Measurements from ENCODE around the gene CARS1. TPM values are rescaled to one million over a fixed set of nuclear protein-coding genes. Genes with fewer than 3 reads are reported as not detected.

The CARS1 gene
- total and polyA plus RNA-seq, 4 donors: 18.8 to 41.4 (median 38.3) TPM

DNA sequence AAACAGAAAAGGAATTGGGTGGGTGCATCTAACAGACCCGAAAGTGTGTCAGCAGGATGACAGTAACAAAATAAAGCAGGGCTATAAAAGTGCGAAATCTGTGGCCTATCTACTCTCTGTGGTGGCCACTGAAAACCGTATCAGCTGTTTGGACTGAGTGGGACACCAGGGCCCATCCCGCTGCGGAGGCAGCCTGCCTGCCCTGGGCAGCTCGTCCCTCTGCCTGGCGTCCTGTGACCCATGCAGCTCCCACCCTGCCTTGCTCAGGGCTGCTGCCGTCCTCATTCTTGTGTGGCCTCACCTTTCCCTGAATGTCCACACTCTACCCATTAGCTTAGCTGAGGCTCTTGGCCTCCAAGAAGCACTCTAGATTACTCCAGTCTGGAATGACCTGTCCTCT lies 30.4 kb downstream of the CARS1 start:
- H3K36me3 ChIP-seq (ENCODE audit: control insufficient read depth in 1 of 2, insufficient read depth in 2 of 2, low read length in 1 of 2): peaks cover 4 to 19% of the 10 kb centered on the region in 2 donors
- intact Hi-C loops (cut with DNase I): no loop called here

GRCh38 chr11:3022982-3023381 lies 34.2 kb downstream of the CARS1 start:
- Histone ChIP-seq H3K36me3 (ENCODE audit: control insufficient read depth in 1 of 2, insufficient read depth in 2 of 2, low read length in 1 of 2) (peaks cover 0 to 9% of the 10 kb centered on the region in 2 donors), H3K4me3 (ENCODE audit: low read length in 2 of 2) (no peak overlapping the region), H3K27me3 (ENCODE audit: control insufficient read depth in 1 of 2, insufficient read depth in 2 of 2, low read length in 1 of 2) (no peaks in the 10 kb centered on the region), H3K27ac (ENCODE audit: low read depth in 1 of 2, low read length in 2 of 2) (no peak overlapping the region), H3K9me3 (ENCODE audit: control insufficient read depth, low read length) (no peaks in the 10 kb centered on the region), H3K4me1 (ENCODE audit: control insufficient read depth in 1 of 2, insufficient read depth in 2 of 2, low read length in 2 of 2) (no peaks in the 10 kb centered on the region)
- intact Hi-C loops (cut with DNase I): no loop called here
- peak in 1 of 2 donors; percentile 67 for DNase-seq
- 14 to 18% methylated on average over 4 of the region's 4 CpGs for WGBS, 2 donors
- ATAC-seq (ENCODE audit: low FRiP score): no peak

More for the DNA sequence above, 30.4 kb downstream of the CARS1 start:
- no peak for ATAC-seq (ENCODE audit: low FRiP score)
- no peaks in the 10 kb centered on the region for H3K9me3 ChIP-seq (ENCODE audit: control insufficient read depth, low read length)
- no peak for DNase-seq
- no peaks in the 10 kb centered on the region for H3K27me3 ChIP-seq (ENCODE audit: control insufficient read depth in 1 of 2, insufficient read depth in 2 of 2, low read length in 1 of 2)
- H3K4me3 ChIP-seq (ENCODE audit: low read length in 2 of 2): no peak overlapping the region
- WGBS, 2 donors: 91 to 92% methylated on average over 8 of the region's 8 CpGs
- H3K27ac ChIP-seq (ENCODE audit: low read depth in 1 of 2, low read length in 2 of 2): no peak overlapping the region
- no peaks in the 10 kb centered on the region for H3K4me1 ChIP-seq (ENCODE audit: control insufficient read depth in 1 of 2, insufficient read depth in 2 of 2, low read length in 2 of 2)

DNA sequence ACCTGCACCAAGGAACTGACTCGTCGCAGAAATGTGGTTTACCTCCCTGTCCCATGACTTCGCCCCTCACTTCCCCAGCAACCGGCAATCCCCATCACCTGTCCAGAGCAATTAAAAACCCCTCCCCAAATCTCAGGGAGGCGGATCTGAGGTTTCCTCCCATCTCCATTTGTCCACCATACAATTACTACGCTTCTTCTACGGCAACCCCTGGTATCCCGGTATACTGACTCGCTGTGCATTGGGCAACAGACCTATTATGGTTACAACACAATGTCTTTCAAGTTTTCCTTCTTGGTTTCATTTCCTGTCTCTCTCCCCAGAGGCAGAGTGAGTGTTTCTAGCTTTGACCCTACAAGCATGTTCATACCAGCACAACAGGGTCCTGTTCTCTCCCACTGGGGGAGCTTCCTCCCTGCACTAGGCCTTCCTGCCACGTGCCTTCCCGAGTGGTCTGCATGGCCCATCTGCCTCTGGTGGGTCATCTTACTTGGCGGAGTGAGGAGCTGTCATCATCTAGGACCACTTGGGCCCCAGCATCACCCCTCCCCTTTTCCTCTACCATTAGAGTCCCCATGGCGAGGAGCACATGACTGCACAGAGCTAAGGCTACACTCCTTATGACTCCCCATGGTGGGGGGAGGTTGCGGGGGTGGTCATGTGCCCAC lies 34.8 kb downstream of the CARS1 start:
- 86 to 90% methylated on average over 14 of the region's 14 CpGs for WGBS, 2 donors
- DNase-seq (peak in 1 of 2 donors; percentile 57), ATAC-seq (ENCODE audit: low FRiP score) (peak; percentile 6)
- no peak overlapping the region for H3K4me3 ChIP-seq (ENCODE audit: low read length in 2 of 2)
- intact Hi-C loops (cut with DNase I): no loop called here
- no peaks in the 10 kb centered on the region for H3K27me3 ChIP-seq (ENCODE audit: control insufficient read depth in 1 of 2, insufficient read depth in 2 of 2, low read length in 1 of 2)
- no peak overlapping the region for H3K27ac ChIP-seq (ENCODE audit: low read depth in 1 of 2, low read length in 2 of 2)
- peaks cover 0 to 9% of the 10 kb centered on the region in 2 donors for H3K36me3 ChIP-seq (ENCODE audit: control insufficient read depth in 1 of 2, insufficient read depth in 2 of 2, low read length in 1 of 2)
- H3K4me1 ChIP-seq (ENCODE audit: control insufficient read depth in 1 of 2, insufficient read depth in 2 of 2, low read length in 2 of 2): no peaks in the 10 kb centered on the region
- H3K9me3 ChIP-seq (ENCODE audit: control insufficient read depth, low read length): no peaks in the 10 kb centered on the region

DNA sequence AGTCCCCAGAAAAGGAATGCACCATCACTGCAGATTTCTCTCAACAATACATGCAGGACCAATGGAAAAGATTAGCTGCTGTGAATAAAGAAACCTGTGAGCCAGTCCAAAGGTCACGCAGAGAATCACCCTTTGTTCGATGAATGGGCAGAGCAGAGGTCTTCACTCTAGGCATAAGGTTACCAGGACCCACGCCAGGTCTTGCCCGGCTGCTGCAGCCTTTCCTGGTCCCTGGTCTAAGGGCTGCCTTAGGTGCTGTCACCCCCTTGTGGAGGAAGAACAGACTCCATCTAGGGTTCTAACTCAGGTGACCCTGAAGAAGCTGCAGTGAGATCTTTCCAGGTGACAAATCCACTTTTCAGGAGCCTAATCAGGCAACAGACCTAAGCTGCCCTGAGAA lies 36.1 kb downstream of the CARS1 start:
- Histone ChIP-seq H3K27me3 (ENCODE audit: control insufficient read depth in 1 of 2, insufficient read depth in 2 of 2, low read length in 1 of 2) (no peaks in the 10 kb centered on the region), H3K36me3 (ENCODE audit: control insufficient read depth in 1 of 2, insufficient read depth in 2 of 2, low read length in 1 of 2) (peaks cover 0 to 4% of the 10 kb centered on the region in 2 donors), H3K4me3 (ENCODE audit: low read length in 2 of 2) (no peak overlapping the region), H3K9me3 (ENCODE audit: control insufficient read depth, low read length) (no peaks in the 10 kb centered on the region), H3K4me1 (ENCODE audit: control insufficient read depth in 1 of 2, insufficient read depth in 2 of 2, low read length in 2 of 2) (no peaks in the 10 kb centered on the region), H3K27ac (ENCODE audit: low read depth in 1 of 2, low read length in 2 of 2) (no peak overlapping the region)
- ATAC-seq (ENCODE audit: low FRiP score) (no peak), DNase-seq (no peak)
- intact Hi-C loops (cut with DNase I): no loop called here
- 50 to 53% methylated on average over 4 of the region's 4 CpGs for WGBS, 2 donors

DNA sequence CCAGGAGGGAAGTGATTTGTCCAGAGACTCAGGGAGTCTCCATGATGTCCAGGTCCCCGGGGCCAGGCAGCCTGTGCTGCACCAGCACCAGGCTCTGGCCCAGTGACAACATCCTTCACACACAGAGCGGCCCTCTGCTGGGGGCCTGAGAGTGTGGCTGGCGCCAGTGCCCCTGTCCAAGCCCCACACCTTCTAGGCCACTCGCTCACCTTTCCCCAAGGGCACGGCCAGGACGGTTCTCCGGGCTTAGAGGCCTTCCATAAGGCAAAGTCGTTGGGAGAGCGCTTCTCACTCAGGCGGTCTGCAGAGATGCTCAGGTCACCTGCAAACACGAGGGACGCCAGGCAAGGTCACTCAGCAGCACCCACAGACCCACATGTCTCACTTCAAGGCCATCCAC lies 37.2 kb downstream of the CARS1 start:
- Histone ChIP-seq H3K27ac (ENCODE audit: low read depth in 1 of 2, low read length in 2 of 2) (no peak overlapping the region), H3K4me3 (ENCODE audit: low read length in 2 of 2) (no peak overlapping the region), H3K27me3 (ENCODE audit: control insufficient read depth in 1 of 2, insufficient read depth in 2 of 2, low read length in 1 of 2) (no peaks in the 10 kb centered on the region), H3K36me3 (ENCODE audit: control insufficient read depth in 1 of 2, insufficient read depth in 2 of 2, low read length in 1 of 2) (peaks cover 0 to 4% of the 10 kb centered on the region in 2 donors), H3K4me1 (ENCODE audit: control insufficient read depth in 1 of 2, insufficient read depth in 2 of 2, low read length in 2 of 2) (no peaks in the 10 kb centered on the region), H3K9me3 (ENCODE audit: control insufficient read depth, low read length) (no peaks in the 10 kb centered on the region)
- 94 to 95% methylated on average over 12 of the region's 12 CpGs for WGBS, 2 donors
- ATAC-seq (ENCODE audit: low FRiP score) (no peak), DNase-seq (no peak)
- intact Hi-C loops (cut with DNase I): no loop called here

- no peaks in the 10 kb centered on the region for H3K4me1 ChIP-seq (ENCODE audit: control insufficient read depth in 1 of 2, insufficient read depth in 2 of 2, low read length in 2 of 2)
- no peaks in the 10 kb centered on the region for H3K27me3 ChIP-seq (ENCODE audit: control insufficient read depth in 1 of 2, insufficient read depth in 2 of 2, low read length in 1 of 2)
- no peak overlapping the region for H3K27ac ChIP-seq (ENCODE audit: low read depth in 1 of 2, low read length in 2 of 2)
- no peaks in the 10 kb centered on the region for H3K9me3 ChIP-seq (ENCODE audit: control insufficient read depth, low read length)
- no peak for DNase-seq
- no peak for ATAC-seq (ENCODE audit: low FRiP score)
- 83% methylated on average over 5 of the region's 5 CpGs for WGBS, 2 donors
- peaks cover 0 to 11% of the 10 kb centered on the region in 2 donors for H3K36me3 ChIP-seq (ENCODE audit: control insufficient read depth in 1 of 2, insufficient read depth in 2 of 2, low read length in 1 of 2)
- intact Hi-C loops (cut with DNase I): no loop called here
- no peak overlapping the region for H3K4me3 ChIP-seq (ENCODE audit: low read length in 2 of 2)
Observed at GRCh38 chr11:3018596-3018995, 38.6 kb downstream of the CARS1 start.

DNA sequence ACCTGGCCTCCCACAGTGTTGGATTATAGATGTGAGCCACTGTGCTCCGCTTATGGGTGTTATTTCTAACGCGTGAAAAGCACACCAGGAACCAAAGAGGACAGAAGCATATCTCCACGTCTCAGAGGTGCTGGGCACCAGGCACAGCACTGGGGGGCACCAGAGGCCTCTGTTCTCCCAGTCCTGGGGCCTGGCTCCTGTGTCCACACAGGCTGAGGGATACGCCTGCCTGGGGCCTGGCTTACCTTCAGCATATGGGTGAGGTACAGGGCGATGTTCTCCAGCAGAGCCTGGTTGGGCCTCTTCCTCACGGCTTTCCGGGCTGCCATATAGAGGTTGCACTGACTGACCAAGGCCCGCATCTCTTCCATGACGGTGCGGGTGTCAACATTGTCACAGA lies 40.4 kb downstream of the CARS1 start:
- Histone ChIP-seq H3K36me3 (ENCODE audit: control insufficient read depth in 1 of 2, insufficient read depth in 2 of 2, low read length in 1 of 2) (peaks cover 2 to 13% of the 10 kb centered on the region in 2 donors), H3K27ac (ENCODE audit: low read depth in 1 of 2, low read length in 2 of 2) (no peak overlapping the region), H3K9me3 (ENCODE audit: control insufficient read depth, low read length) (no peaks in the 10 kb centered on the region), H3K27me3 (ENCODE audit: control insufficient read depth in 1 of 2, insufficient read depth in 2 of 2, low read length in 1 of 2) (no peaks in the 10 kb centered on the region), H3K4me1 (ENCODE audit: control insufficient read depth in 1 of 2, insufficient read depth in 2 of 2, low read length in 2 of 2) (no peaks in the 10 kb centered on the region), H3K4me3 (ENCODE audit: low read length in 2 of 2) (no peak overlapping the region)
- DNase-seq (no peak), ATAC-seq (ENCODE audit: low FRiP score) (no peak)
- intact Hi-C loops (cut with DNase I): no loop called here
- 87 to 90% methylated on average over 11 of the region's 11 CpGs for WGBS, 2 donors

GRCh38 chr11:3015796-3016195 lies 41.4 kb downstream of the CARS1 start:
- no peak overlapping the region for H3K27ac ChIP-seq (ENCODE audit: low read depth in 1 of 2, low read length in 2 of 2)
- no peak overlapping the region for H3K4me3 ChIP-seq (ENCODE audit: low read length in 2 of 2)
- ATAC-seq (ENCODE audit: low FRiP score) (no peak), DNase-seq (no peak)
- 88 to 90% methylated on average over 10 of the region's 10 CpGs for WGBS, 2 donors
- no peaks in the 10 kb centered on the region for H3K4me1 ChIP-seq (ENCODE audit: control insufficient read depth in 1 of 2, insufficient read depth in 2 of 2, low read length in 2 of 2)
- H3K27me3 ChIP-seq (ENCODE audit: control insufficient read depth in 1 of 2, insufficient read depth in 2 of 2, low read length in 1 of 2): no peaks in the 10 kb centered on the region
- H3K36me3 ChIP-seq (ENCODE audit: control insufficient read depth in 1 of 2, insufficient read depth in 2 of 2, low read length in 1 of 2): peaks cover 5 to 17% of the 10 kb centered on the region in 2 donors
- H3K9me3 ChIP-seq (ENCODE audit: control insufficient read depth, low read length): no peaks in the 10 kb centered on the region
- intact Hi-C loops (cut with DNase I): no loop called here

DNA sequence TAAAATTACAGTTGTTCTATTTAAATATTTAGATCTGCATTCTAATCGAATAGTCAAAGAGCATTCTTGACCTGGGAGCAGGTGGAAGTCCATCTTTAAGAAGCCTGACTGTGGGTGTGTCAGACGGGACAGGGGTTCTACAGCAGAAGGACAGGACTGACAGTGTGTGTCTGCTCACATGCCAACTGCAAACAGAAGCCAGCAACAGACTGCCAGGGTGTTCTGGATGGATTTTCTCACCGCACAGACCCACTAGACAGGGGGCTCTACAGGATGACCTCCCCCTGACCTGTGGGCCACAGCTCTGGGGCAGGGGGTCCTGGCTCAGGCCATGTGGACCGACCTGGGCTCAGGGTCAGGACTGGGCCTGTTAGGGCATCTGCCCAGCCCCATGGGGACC lies 42.3 kb downstream of the CARS1 start:
- 86 to 92% methylated on average over 4 of the region's 4 CpGs for WGBS, 2 donors
- no peak for ATAC-seq (ENCODE audit: low FRiP score)
- peak in 1 of 2 donors; percentile 50 for DNase-seq
- Histone ChIP-seq H3K36me3 (ENCODE audit: control insufficient read depth in 1 of 2, insufficient read depth in 2 of 2, low read length in 1 of 2) (peaks cover 5 to 17% of the 10 kb centered on the region in 2 donors), H3K4me1 (ENCODE audit: control insufficient read depth in 1 of 2, insufficient read depth in 2 of 2, low read length in 2 of 2) (no peaks in the 10 kb centered on the region), H3K27ac (ENCODE audit: low read depth in 1 of 2, low read length in 2 of 2) (no peak overlapping the region), H3K4me3 (ENCODE audit: low read length in 2 of 2) (no peak overlapping the region), H3K27me3 (ENCODE audit: control insufficient read depth in 1 of 2, insufficient read depth in 2 of 2, low read length in 1 of 2) (no peaks in the 10 kb centered on the region), H3K9me3 (ENCODE audit: control insufficient read depth, low read length) (no peaks in the 10 kb centered on the region)
- intact Hi-C loops (cut with DNase I): no loop called here
